ENCODE measurements around the gene ODC1. TPM values are rescaled to one million over a fixed set of nuclear protein-coding genes. Genes with fewer than 3 reads are reported as not detected.
A peak's percentile ranks its signal among the peaks of the same experiment; 100 is the strongest.

Gene ODC1
- total RNA-seq, 1 experiment from 2014 or later = 277 TPM

GRCh38 chr2:10486601-10487079, 38.5 kb upstream of the ODC1 start:
- peak in 1 of 2 experiments; percentile 20 for DNase-seq
- intact Hi-C loops (cut with micrococcal nuclease; ENCODE audit: unreplicated experiment) = no loop called here

DNA sequence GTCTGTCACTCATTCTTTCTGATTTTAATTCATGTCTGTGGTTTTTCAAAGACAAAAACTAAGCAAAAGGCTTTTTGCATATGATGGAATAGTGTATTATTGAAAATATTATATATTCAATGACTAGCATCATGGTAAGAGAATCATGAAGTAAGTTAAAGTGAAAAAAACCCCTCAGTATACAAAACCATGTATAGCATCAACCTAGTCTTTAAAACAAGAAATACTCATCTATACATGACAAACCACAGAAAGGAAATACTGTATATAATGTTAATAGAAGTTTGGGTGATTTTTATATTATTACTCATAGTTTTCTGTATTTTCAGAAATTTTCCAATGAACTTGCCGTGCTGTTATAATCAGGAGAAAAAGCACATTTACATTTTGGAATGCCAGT, 38.0 kb upstream of the ODC1 start:
- H3K9me3 ChIP-seq = no peaks in the 10 kb centered on the region
- H3K4me1 Mint-ChIP-seq (ENCODE audit: low read depth, unreplicated experiment) = peaks cover 35% of the 10 kb centered on the region
- no peaks in the 10 kb centered on the region for H3K36me3 Mint-ChIP-seq (ENCODE audit: insufficient read depth, unreplicated experiment)
- H3K27me3 Mint-ChIP-seq (ENCODE audit: insufficient read depth, unreplicated experiment) = no peaks in the 10 kb centered on the region
- no TSS peak for BruUV-seq (replicated peaks)
- POLR2A ChIA-PET = no interaction called here
- H3K4me1 ChIP-seq = peaks cover 47% of the 10 kb centered on the region
- no peak overlapping the region for H3K27ac Mint-ChIP-seq (ENCODE audit: unreplicated experiment)
- DNase-seq = no peak
- CTCF ChIA-PET = no interaction called here
- H3K36me3 ChIP-seq (ENCODE audit: control insufficient read depth, insufficient read depth, low read length) = no peaks in the 10 kb centered on the region
- H3K4me3 ChIP-seq (ENCODE audit: low read depth, low read length) = no peak overlapping the region
- no peaks in the 10 kb centered on the region for H3K9me3 Mint-ChIP-seq (ENCODE audit: unreplicated experiment)
- no peaks in the 10 kb centered on the region for H3K27me3 ChIP-seq (replicated peaks; ENCODE audit: control insufficient read depth, insufficient read depth, low read length)
- TF ChIP-seq CTCF (IDR thresholded peaks at IDR 0.05; ENCODE audit: insufficient read depth in 1 of 2, low read depth in 1 of 2, low read length in 1 of 2, severe bottlenecking in 1 of 2, unreplicated experiment in 1 of 2) = no peak
- intact Hi-C loops (cut with micrococcal nuclease; ENCODE audit: unreplicated experiment) = no loop called here
- H3K4me3 Mint-ChIP-seq (ENCODE audit: unreplicated experiment) = no peak overlapping the region

More at GRCh38 chr2:10486601-10487079, 38.5 kb upstream of the ODC1 start:
- Mint-ChIP-seq H3K27me3 (ENCODE audit: insufficient read depth, unreplicated experiment) (no peaks in the 10 kb centered on the region), H3K9me3 (ENCODE audit: unreplicated experiment) (no peaks in the 10 kb centered on the region), H3K4me3 (ENCODE audit: unreplicated experiment) (no peak overlapping the region), H3K4me1 (ENCODE audit: low read depth, unreplicated experiment) (peaks cover 38% of the 10 kb centered on the region), H3K27ac (ENCODE audit: unreplicated experiment) (no peak overlapping the region), H3K36me3 (ENCODE audit: insufficient read depth, unreplicated experiment) (no peaks in the 10 kb centered on the region)
- Histone ChIP-seq H3K36me3 (ENCODE audit: control insufficient read depth, insufficient read depth, low read length) (no peaks in the 10 kb centered on the region), H3K4me3 (ENCODE audit: low read depth, low read length) (no peak overlapping the region), H3K4me1 (peaks cover 48% of the 10 kb centered on the region), H3K9me3 (peaks cover 4% of the 10 kb centered on the region; the same call in 1 of the 2 replicates), H3K27me3 (replicated peaks; ENCODE audit: control insufficient read depth, insufficient read depth, low read length) (no peaks in the 10 kb centered on the region)
- no peak for TF ChIP-seq CTCF (IDR thresholded peaks at IDR 0.05; ENCODE audit: insufficient read depth in 1 of 2, low read depth in 1 of 2, low read length in 1 of 2, severe bottlenecking in 1 of 2, unreplicated experiment in 1 of 2)
- CTCF ChIA-PET = no interaction called here
- POLR2A ChIA-PET = interaction anchor here (1.5 kb wide), 1 partner anchor 38 kb away, joined by 6 read pairs; the partner anchor contains the start of gene ODC1
- BruUV-seq (replicated peaks) = no TSS peak

DNA sequence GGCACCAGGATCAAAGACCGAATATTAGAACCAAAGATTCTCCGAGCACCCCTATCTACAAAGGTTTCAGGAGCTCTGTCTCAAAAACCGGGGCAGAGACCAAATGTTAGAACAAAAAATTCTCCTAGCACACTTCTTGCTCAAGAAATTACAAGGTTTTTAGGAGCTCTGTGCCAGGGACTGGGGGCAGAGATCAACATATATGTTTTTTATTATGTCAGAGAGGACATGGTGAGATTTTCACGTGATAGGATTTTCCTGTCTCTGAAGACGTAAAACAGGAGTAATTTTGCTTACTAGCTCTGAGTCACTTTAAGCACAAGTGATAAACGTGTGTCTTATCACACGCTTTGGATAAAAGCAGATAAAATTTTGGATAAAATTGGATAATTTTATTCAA, 34.8 kb upstream of the ODC1 start:
- H3K4me1 ChIP-seq = peaks cover 34% of the 10 kb centered on the region
- H3K36me3 ChIP-seq (ENCODE audit: control insufficient read depth, insufficient read depth, low read length) = no peaks in the 10 kb centered on the region
- peak overlapping the region; percentile 68 for H3K27ac Mint-ChIP-seq (ENCODE audit: unreplicated experiment)
- peak overlapping the region; percentile 61 for H3K4me3 Mint-ChIP-seq (ENCODE audit: unreplicated experiment)
- peaks cover 17% of the 10 kb centered on the region for H3K4me1 Mint-ChIP-seq (ENCODE audit: low read depth, unreplicated experiment)
- 0 out of 2 replicates have a peak overlapping the region, but pooled peaks have one; percentile 11 for H3K4me3 ChIP-seq (ENCODE audit: low read depth, low read length)
- no peaks in the 10 kb centered on the region for H3K27me3 Mint-ChIP-seq (ENCODE audit: insufficient read depth, unreplicated experiment)
- H3K36me3 Mint-ChIP-seq (ENCODE audit: insufficient read depth, unreplicated experiment) = no peaks in the 10 kb centered on the region
- no peaks in the 10 kb centered on the region for H3K9me3 ChIP-seq
- intact Hi-C loops (cut with micrococcal nuclease; ENCODE audit: unreplicated experiment) = loop anchor here (1.0 to 2.0 kb wide), 2 partner anchors 16 to 33 kb away; no protein-coding TSS in a partner anchor
- no peaks in the 10 kb centered on the region for H3K9me3 Mint-ChIP-seq (ENCODE audit: unreplicated experiment)
- TF ChIP-seq CTCF (IDR thresholded peaks at IDR 0.05; ENCODE audit: insufficient read depth in 1 of 2, low read depth in 1 of 2, low read length in 1 of 2, severe bottlenecking in 1 of 2, unreplicated experiment in 1 of 2) = no peak
- DNase-seq = no peak
- H3K27me3 ChIP-seq (replicated peaks; ENCODE audit: control insufficient read depth, insufficient read depth, low read length) = no peaks in the 10 kb centered on the region
- ChIA-PET CTCF (interaction anchor here (0.6 to 1.0 kb wide), 3 partner anchors 11 to 48 kb away, joined by 4 to 6 read pairs (median 5); no protein-coding TSS in a partner anchor), POLR2A (interaction anchor here (0.5 to 1.0 kb wide), 2 partner anchors 35 to 37 kb away, joined by 4 to 11 read pairs; partner anchors contain the start of gene ODC1)
- BruUV-seq (replicated peaks) = no TSS peak
